OCI-LY7 (cell line): ENCODE measurements around the gene CNBD2.
A peak's percentile ranks its signal among the peaks of the same experiment; 100 is the strongest.

Experiments
- EZH2phosphoT487 ChIP-seq: fragments of 200-600 bp; sonication (generic); IDR thresholded peaks from 2 replicates; pipeline ENCODE4 v1.6.1; 2018; ENCODE audit warnings: low read depth, borderline replicate concordance, mild to moderate bottlenecking, mixed run types, antibody characterized with exemption, low read length, moderate library complexity, mixed read lengths
- TF ChIP-seq, protein P1 (sequence below): fragments of 200-600 bp; sonication (generic); conservative IDR thresholded peaks from 2 replicates; pipeline ENCODE4 v1.5.1; 2014; ENCODE audit warnings: mild to moderate bottlenecking, antibody characterized with exemption, low read length, moderate library complexity, mixed read lengths

DNA sequence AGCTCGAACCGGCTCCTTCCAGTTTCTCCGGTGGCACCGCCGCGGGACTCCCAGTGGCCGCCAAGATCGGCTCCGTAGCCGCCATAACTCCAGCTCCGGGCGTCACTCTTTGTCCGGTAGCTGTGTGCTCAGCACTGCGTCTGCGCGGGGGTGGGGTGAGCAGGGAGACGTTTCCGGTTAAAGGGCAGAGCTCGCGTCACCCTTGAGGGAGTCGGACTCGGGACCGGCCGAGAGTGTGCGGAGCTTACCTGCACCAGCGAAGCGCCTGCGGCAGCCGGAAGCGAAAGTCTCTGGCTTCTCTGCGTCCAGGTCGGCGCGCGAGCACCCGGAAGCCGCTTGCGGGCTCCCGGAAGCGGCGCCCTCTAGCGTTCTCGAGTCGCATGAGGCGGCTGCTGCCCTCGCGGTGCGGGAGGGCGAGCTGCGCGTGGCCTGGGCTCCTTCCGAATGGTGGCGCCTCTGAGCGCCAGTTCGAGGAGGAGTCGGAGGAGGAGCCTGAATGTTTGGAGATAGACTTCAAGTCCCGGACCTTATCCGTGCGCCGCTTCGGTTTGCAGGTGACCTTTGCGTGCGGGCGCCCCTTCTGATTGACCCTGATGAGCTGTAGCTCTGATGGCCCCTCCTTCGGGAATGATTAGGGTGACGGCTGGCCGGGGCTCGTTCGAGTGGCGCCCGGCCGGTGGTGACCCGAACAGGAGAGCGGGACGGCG is 14.0 kb upstream of the CNBD2 start, which contains the start of gene SCAND1:
- TF ChIP-seq, protein P1, sequence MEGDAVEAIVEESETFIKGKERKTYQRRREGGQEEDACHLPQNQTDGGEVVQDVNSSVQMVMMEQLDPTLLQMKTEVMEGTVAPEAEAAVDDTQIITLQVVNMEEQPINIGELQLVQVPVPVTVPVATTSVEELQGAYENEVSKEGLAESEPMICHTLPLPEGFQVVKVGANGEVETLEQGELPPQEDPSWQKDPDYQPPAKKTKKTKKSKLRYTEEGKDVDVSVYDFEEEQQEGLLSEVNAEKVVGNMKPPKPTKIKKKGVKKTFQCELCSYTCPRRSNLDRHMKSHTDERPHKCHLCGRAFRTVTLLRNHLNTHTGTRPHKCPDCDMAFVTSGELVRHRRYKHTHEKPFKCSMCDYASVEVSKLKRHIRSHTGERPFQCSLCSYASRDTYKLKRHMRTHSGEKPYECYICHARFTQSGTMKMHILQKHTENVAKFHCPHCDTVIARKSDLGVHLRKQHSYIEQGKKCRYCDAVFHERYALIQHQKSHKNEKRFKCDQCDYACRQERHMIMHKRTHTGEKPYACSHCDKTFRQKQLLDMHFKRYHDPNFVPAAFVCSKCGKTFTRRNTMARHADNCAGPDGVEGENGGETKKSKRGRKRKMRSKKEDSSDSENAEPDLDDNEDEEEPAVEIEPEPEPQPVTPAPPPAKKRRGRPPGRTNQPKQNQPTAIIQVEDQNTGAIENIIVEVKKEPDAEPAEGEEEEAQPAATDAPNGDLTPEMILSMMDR = peak; percentile 96
- TF ChIP-seq EZH2phosphoT487 = no peak
